ENCODE results near the gene MAB21L3. TPM values are rescaled to one million over a fixed set of nuclear protein-coding genes. Genes with fewer than 3 reads are reported as not detected.

The MAB21L3 gene
- total RNA-seq, result 0.32 and 0.36 TPM in 2 replicates

DNA sequence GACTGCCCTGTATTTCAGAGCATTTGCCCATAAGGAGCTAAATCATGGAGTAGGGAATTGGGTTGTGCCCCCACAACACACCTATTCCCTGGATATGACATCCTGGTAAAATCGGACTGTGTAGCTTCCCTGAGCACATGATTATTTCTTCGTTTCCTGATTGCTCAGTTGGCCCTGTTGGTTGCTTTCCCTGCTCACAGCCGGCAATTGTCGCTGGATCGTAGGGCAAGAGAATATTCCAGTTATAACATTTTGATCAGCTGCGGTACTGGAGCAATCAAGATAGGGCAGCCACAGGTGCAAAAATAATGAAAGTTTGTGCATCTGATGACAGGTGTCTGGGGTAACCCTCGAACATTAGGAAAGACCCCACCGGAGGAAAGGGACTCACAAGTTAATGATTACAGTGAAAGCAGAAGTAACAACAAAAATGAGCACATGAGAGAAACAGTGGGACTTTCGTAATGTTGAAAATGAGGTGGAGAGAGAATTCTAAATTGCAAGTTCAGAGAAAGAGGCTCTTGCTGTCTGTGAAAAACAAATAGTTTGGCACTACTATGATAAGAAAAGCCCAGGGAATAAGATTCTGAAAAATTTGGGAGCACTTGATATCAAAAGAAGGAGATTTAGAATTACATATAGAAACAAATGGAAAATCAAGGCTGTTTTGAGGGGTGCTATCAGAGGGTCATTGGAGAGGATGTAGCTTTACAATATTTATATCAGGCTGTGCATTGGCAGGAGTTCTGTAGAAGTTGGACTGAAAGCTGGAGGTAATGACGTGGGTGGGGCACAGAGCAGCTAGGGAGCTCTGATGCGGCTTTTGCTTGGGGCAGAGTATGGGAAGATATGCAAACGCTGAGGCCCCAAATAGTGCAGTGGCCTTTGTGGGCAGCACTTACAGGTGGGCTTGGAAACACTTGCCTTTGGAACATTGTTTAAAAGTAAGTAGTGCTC lies at the start of gene MAB21L3:
Gene MAB21L3, plus strand, starts transcription at position 833 of the 957 bp plus-strand sequence. CDS start 1,217 bp downstream, outside the sequence.

Other genes starting within 250 kb of the MAB21L3 start
- gene SLC22A15, start 134.9 kb upstream of the MAB21L3 start, total RNA-seq, result 22.3 and 27.4 TPM in 2 replicates

All from hair follicle dermal papilla cell (primary cell).